Measurements from ENCODE around the gene TMEM250. TPM values are rescaled to one million over a fixed set of nuclear protein-coding genes. Genes with fewer than 3 reads are reported as not detected.

TMEM250 gene
- total and polyA plus RNA-seq, 3 donors from 2014 or later = 29.4 to 73.0 (median 57.8) TPM

GRCh38 chr9:136082496-136083361 lies 35.9 kb downstream of the TMEM250 start:
- H3K4me1 ChIP-seq = peaks cover 11% of the 10 kb centered on the region

GRCh38 chr9:136081826-136082495 lies 36.7 kb downstream of the TMEM250 start:
- intact Hi-C loops (cut with DNase I; ENCODE audit: low total_unique reads) = no loop called here
- Histone ChIP-seq H3K4me1 (peaks cover 5% of the 10 kb centered on the region), H3K27ac (no peak overlapping the region), H3K36me3 (ENCODE audit: low read depth, missing control alignments) (no peaks in the 10 kb centered on the region), H3K27me3 (no peaks in the 10 kb centered on the region), H3K4me3 (no peak overlapping the region), H3K9me3 (no peaks in the 10 kb centered on the region)
- TF ChIP-seq POLR2A (IDR thresholded peaks at IDR 0.05) = no peak
- TF ChIP-seq CTCF (IDR thresholded peaks at IDR 0.05) = no peak
- no peak for DNase-seq
- WGBS, 2 donors = 90% methylated on average over 23 of the region's 24 CpGs; no CpG with 5 or more reads in 1 of the 2 donors

More at GRCh38 chr9:136082496-136083361, 35.9 kb downstream of the TMEM250 start:
- TF ChIP-seq POLR2A (IDR thresholded peaks at IDR 0.05) (no peak), CTCF (IDR thresholded peaks at IDR 0.05) (no peak)
- 78 to 89% methylated on average over 19 to 33 of the region's 34 CpGs for WGBS, 2 donors
- no peaks in the 10 kb centered on the region for H3K9me3 ChIP-seq
- no peak overlapping the region for H3K4me3 ChIP-seq
- intact Hi-C loops (cut with DNase I; ENCODE audit: low total_unique reads) = no loop called here
- no peak for DNase-seq
- H3K27me3 ChIP-seq = no peaks in the 10 kb centered on the region
- H3K27ac ChIP-seq = no peak overlapping the region
- no peaks in the 10 kb centered on the region for H3K36me3 ChIP-seq (ENCODE audit: low read depth, missing control alignments)

GRCh38 chr9:136081113-136081825 lies 37.4 kb downstream of the TMEM250 start:
- H3K27me3 ChIP-seq = no peaks in the 10 kb centered on the region
- intact Hi-C loops (cut with DNase I; ENCODE audit: low total_unique reads) = no loop called here
- H3K4me3 ChIP-seq = no peak overlapping the region
- no peak for DNase-seq
- no peaks in the 10 kb centered on the region for H3K9me3 ChIP-seq
- TF ChIP-seq CTCF (IDR thresholded peaks at IDR 0.05) (no peak), POLR2A (IDR thresholded peaks at IDR 0.05) (no peak)
- peaks cover 5% of the 10 kb centered on the region for H3K4me1 ChIP-seq
- no peak overlapping the region for H3K27ac ChIP-seq
- 83% methylated on average over 18 to 27 of the region's 27 CpGs for WGBS, 2 donors
- H3K36me3 ChIP-seq (ENCODE audit: low read depth, missing control alignments) = no peaks in the 10 kb centered on the region

GRCh38 chr9:136080716-136081112 lies 38.0 kb downstream of the TMEM250 start:
- 88 to 89% methylated on average over 21 to 23 of the region's 23 CpGs for WGBS, 2 donors
- intact Hi-C loops (cut with DNase I; ENCODE audit: low total_unique reads) = no loop called here
- no peak for DNase-seq
- peaks cover 5% of the 10 kb centered on the region for H3K4me1 ChIP-seq
- H3K36me3 ChIP-seq (ENCODE audit: low read depth, missing control alignments) = no peaks in the 10 kb centered on the region
- H3K4me3 ChIP-seq = no peak overlapping the region
- no peak overlapping the region for H3K27ac ChIP-seq
- TF ChIP-seq POLR2A (IDR thresholded peaks at IDR 0.05) = no peak
- TF ChIP-seq CTCF (IDR thresholded peaks at IDR 0.05) = no peak
- no peaks in the 10 kb centered on the region for H3K9me3 ChIP-seq
- H3K27me3 ChIP-seq = no peaks in the 10 kb centered on the region

Measured in testis (tissue), 3 donors.